Endothelial cell (in vitro differentiated cells): ENCODE results near the gene FST. TPM values are rescaled to one million over a fixed set of nuclear protein-coding genes. Genes with fewer than 3 reads are reported as not detected.

Source experiments
- DNase-seq: peaks from one replicate; pipeline ENCODE4 v3.0.0; 2021; ENCODE audit warnings: low spot score
- H3K27ac Mint-ChIP-seq: one replicate; pipeline ENCODE4 v1.8.0; 2021; ENCODE audit warnings: mixed read lengths, inconsistent platforms; ENCODE audit not compliant: unreplicated experiment
- H3K27me3 Mint-ChIP-seq: one replicate; pipeline ENCODE4 v1.8.0; 2021; ENCODE audit warnings: mild to moderate bottlenecking, moderate library complexity, mixed read lengths, inconsistent platforms; ENCODE audit not compliant: unreplicated experiment
- H3K36me3 Mint-ChIP-seq: one replicate; pipeline ENCODE4 v1.8.0; 2021; ENCODE audit warnings: mild to moderate bottlenecking, low read depth, mixed read lengths, inconsistent platforms; ENCODE audit not compliant: unreplicated experiment
- H3K4me1 Mint-ChIP-seq: one replicate; pipeline ENCODE4 v1.8.0; 2021; ENCODE audit warnings: mild to moderate bottlenecking, mixed read lengths, inconsistent platforms; ENCODE audit not compliant: unreplicated experiment
- H3K4me3 Mint-ChIP-seq: one replicate; pipeline ENCODE4 v1.8.0; 2021; ENCODE audit warnings: mild to moderate bottlenecking, mixed read lengths, inconsistent platforms; ENCODE audit not compliant: unreplicated experiment
- H3K9me3 Mint-ChIP-seq: one replicate; pipeline ENCODE4 v1.8.0; 2021; ENCODE audit warnings: mixed read lengths, inconsistent platforms; ENCODE audit not compliant: unreplicated experiment
- total RNA-seq: library from RNA; stranded (reverse); fragmentation: NEBNext Ultra II Directional; extraction: Animal tissue kit (Norgen Biotek cat#: 25700); gene quantifications from one replicate; pipeline ENCODE4 v1.2.1, GENCODE V29; 2021; ENCODE audit not compliant: unreplicated experiment
- TF ChIP-seq, protein P1 (sequence below): fragments of 200-600 bp; sonication (generic); IDR thresholded peaks from one replicate; pipeline ENCODE4 v1.5.0; 2021; ENCODE audit warnings: antibody characterized with exemption; ENCODE audit not compliant: unreplicated experiment

Gene FST
- total RNA-seq, 1 donor from 2014 or later, result 3.3 TPM

DNA sequence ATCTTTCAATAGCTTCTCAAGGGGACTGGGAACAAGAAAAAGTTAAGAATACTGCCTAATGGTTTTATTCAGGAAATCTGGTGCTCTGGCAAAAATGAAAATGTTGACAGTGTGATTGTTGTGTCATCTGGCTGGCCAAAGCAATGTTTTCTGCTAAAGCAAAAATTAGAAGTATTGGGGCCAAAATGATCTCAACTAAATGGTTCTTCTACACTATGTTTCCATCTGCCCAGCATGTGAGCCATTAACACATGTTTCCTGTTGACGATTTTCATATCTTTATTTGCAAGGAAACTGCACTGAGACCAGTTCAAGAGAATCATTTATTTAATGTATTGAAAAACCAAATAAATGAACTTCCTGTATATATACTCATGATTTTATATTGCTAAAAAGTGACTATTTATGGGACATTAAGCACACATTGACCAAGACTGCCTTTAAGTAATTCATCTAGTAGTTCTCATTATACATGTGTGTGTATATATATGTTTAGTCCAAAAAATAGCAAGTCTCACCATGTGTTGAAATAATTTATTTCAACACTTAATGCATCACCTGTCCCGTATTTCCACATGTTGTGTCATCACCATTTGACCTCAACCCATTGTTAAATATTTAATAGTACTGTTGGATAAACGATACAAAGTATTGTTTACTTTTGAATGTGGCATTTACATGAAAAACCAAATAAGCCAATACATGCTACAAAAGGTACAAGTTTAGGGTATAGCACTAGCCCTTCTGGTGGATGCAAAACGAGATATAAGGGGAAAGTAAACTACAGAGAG is 7.5 kb upstream of the FST start:
- DNase-seq, result no peak
- Mint-ChIP-seq H3K27me3 (no peaks in the 10 kb centered on the region), H3K4me3 (no peak overlapping the region)

DNA sequence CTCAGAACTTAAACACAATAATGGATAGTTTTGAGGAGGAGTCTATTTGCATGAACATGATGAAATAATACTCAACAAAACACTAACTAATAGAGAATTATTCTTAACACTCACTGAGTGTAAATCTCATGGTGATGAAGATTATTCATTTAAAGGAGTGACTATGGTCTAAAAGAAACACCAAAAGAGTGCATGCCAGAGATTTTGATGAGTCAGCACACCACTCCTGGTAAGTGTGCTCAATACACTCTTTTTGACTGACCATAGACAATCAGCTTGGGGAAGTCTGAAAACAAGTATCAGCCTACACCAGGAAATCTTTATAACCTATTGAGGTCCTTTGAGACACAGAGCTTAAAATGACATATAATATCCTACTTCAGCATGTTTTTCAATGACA is 6.8 kb upstream of the FST start:
- H3K4me1 Mint-ChIP-seq, result peaks cover 4% of the 10 kb centered on the region
- H3K4me3 Mint-ChIP-seq, result no peak overlapping the region
- no peaks in the 10 kb centered on the region for H3K36me3 Mint-ChIP-seq
- TF ChIP-seq, protein P1, sequence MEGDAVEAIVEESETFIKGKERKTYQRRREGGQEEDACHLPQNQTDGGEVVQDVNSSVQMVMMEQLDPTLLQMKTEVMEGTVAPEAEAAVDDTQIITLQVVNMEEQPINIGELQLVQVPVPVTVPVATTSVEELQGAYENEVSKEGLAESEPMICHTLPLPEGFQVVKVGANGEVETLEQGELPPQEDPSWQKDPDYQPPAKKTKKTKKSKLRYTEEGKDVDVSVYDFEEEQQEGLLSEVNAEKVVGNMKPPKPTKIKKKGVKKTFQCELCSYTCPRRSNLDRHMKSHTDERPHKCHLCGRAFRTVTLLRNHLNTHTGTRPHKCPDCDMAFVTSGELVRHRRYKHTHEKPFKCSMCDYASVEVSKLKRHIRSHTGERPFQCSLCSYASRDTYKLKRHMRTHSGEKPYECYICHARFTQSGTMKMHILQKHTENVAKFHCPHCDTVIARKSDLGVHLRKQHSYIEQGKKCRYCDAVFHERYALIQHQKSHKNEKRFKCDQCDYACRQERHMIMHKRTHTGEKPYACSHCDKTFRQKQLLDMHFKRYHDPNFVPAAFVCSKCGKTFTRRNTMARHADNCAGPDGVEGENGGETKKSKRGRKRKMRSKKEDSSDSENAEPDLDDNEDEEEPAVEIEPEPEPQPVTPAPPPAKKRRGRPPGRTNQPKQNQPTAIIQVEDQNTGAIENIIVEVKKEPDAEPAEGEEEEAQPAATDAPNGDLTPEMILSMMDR, result no peak
- H3K9me3 Mint-ChIP-seq, result no peaks in the 10 kb centered on the region
- peaks cover 3% of the 10 kb centered on the region for H3K27me3 Mint-ChIP-seq
- no peak overlapping the region for H3K27ac Mint-ChIP-seq
- DNase-seq, result no peak

More for the DNA sequence above, 7.5 kb upstream of the FST start:
- no peaks in the 10 kb centered on the region for H3K36me3 Mint-ChIP-seq
- TF ChIP-seq, protein P1, result no peak
- H3K4me1 Mint-ChIP-seq, result peaks cover 4% of the 10 kb centered on the region
- H3K27ac Mint-ChIP-seq, result no peak overlapping the region
- H3K9me3 Mint-ChIP-seq, result no peaks in the 10 kb centered on the region

DNA sequence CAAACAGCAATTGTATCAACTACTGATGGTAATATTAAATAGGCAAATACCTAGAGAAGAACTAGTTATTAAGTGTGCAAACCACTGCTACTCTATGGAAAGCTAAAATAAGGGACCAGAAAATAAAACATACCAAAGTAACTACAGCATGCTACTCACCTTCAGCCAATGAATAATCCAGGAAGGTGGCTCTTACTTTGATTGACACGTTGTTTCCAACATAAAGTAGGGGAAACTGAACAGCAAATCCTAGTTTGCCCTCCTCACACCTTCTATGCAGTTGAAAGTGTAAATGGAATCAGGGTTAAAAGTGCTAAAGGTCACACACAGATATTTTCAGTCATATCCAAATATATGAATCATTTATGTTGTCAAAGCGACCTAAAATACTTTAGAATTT is 5.1 kb upstream of the FST start:
- TF ChIP-seq, protein P1, result no peak
- Mint-ChIP-seq H3K36me3 (peaks cover 4% of the 10 kb centered on the region), H3K27me3 (peaks cover 7% of the 10 kb centered on the region), H3K4me1 (peaks cover 8% of the 10 kb centered on the region), H3K9me3 (no peaks in the 10 kb centered on the region), H3K27ac (no peak overlapping the region), H3K4me3 (no peak overlapping the region)
- no peak for DNase-seq

DNA sequence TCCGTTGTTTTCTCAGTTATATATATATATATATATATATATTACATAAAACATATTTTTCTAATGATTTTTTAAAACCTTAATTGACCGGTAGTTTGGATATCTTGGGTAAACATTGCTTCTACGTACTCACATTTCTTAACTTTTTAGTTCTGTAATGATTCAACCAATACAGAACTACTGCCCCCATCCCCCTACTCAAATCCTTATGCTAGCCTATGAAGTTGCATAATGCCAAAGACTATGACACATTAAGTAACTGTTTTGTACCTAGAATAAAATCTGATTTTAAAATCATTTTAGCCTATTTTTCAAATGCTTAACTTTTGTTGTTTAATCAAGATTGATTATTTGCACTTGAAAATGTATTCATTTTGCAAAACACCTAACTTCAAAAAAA is 4.4 kb upstream of the FST start:
- Mint-ChIP-seq H3K4me3 (no peak overlapping the region), H3K27ac (no peak overlapping the region), H3K27me3 (peaks cover 11% of the 10 kb centered on the region), H3K36me3 (peaks cover 8% of the 10 kb centered on the region), H3K9me3 (no peaks in the 10 kb centered on the region), H3K4me1 (peaks cover 11% of the 10 kb centered on the region)
- DNase-seq, result no peak
- TF ChIP-seq, protein P1, result no peak

DNA sequence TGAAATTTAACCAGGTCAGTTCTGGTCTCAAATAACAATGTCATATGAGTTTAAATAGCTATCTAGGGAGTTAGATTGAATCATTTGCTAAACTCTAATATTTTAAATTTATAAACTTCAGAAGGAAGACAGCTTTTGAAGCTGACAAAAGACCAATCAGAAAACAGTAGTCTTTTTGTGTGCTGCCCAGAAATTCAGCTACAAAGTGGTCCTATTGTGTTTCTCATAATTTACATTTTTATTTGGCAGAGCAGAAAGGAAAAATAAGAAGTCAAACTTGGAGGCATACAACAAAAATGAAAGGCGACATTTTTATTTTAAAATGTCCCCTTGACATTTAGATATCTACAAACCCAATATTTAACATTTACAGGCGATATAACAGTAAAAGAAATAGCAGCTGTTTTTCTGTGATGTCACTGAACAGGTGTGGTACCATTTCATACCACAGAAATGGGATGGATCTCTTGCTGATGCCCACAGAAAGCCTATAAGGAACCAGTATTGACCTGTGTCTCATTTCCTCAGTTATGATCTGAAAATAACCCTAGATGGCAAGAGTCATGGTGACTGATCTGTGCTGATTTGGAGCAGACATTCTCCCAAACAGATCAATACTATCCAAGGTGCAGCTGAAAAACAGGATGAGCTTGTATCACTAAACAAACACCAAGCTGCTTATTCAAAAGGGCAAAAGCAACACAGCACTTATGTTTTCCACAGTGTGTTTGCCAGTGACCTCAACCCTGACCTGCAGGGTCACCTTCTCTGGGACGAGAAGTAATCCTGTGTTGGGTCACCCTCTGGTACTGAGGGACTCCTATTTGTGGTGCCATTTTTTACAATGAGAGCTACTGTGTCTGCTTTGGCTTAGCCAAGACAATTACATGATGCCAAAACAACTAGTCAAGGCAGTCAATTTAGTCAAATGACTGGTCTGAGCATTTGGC is 3.6 kb upstream of the FST start:
- no peak overlapping the region for H3K4me3 Mint-ChIP-seq
- peaks cover 9% of the 10 kb centered on the region for H3K36me3 Mint-ChIP-seq
- TF ChIP-seq, protein P1, result no peak
- no peak overlapping the region for H3K27ac Mint-ChIP-seq
- peaks cover 13% of the 10 kb centered on the region for H3K4me1 Mint-ChIP-seq
- no peaks in the 10 kb centered on the region for H3K9me3 Mint-ChIP-seq
- no peak for DNase-seq
- H3K27me3 Mint-ChIP-seq, result peaks cover 11% of the 10 kb centered on the region
